GM12874 (cell line): Measurements from ENCODE around the gene METTL26.

Experiments
- TF ChIP-seq, protein P1 (sequence below): IDR thresholded peaks from 2 replicates; pipeline ENCODE4 v1.5.1; 2011; ENCODE audit warnings: low read depth, mild to moderate bottlenecking, control low read depth, low read length, moderate library complexity; ENCODE audit not compliant: insufficient read depth

The METTL26 gene

GRCh38 chr16:643050-643368 is 6.9 kb upstream of the METTL26 start:
- TF ChIP-seq, protein P1, sequence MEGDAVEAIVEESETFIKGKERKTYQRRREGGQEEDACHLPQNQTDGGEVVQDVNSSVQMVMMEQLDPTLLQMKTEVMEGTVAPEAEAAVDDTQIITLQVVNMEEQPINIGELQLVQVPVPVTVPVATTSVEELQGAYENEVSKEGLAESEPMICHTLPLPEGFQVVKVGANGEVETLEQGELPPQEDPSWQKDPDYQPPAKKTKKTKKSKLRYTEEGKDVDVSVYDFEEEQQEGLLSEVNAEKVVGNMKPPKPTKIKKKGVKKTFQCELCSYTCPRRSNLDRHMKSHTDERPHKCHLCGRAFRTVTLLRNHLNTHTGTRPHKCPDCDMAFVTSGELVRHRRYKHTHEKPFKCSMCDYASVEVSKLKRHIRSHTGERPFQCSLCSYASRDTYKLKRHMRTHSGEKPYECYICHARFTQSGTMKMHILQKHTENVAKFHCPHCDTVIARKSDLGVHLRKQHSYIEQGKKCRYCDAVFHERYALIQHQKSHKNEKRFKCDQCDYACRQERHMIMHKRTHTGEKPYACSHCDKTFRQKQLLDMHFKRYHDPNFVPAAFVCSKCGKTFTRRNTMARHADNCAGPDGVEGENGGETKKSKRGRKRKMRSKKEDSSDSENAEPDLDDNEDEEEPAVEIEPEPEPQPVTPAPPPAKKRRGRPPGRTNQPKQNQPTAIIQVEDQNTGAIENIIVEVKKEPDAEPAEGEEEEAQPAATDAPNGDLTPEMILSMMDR, result no peak

- TF ChIP-seq, protein P1, result no peak
Observed at GRCh38 chr16:642189-643049, 6.3 kb upstream of the METTL26 start.

DNA sequence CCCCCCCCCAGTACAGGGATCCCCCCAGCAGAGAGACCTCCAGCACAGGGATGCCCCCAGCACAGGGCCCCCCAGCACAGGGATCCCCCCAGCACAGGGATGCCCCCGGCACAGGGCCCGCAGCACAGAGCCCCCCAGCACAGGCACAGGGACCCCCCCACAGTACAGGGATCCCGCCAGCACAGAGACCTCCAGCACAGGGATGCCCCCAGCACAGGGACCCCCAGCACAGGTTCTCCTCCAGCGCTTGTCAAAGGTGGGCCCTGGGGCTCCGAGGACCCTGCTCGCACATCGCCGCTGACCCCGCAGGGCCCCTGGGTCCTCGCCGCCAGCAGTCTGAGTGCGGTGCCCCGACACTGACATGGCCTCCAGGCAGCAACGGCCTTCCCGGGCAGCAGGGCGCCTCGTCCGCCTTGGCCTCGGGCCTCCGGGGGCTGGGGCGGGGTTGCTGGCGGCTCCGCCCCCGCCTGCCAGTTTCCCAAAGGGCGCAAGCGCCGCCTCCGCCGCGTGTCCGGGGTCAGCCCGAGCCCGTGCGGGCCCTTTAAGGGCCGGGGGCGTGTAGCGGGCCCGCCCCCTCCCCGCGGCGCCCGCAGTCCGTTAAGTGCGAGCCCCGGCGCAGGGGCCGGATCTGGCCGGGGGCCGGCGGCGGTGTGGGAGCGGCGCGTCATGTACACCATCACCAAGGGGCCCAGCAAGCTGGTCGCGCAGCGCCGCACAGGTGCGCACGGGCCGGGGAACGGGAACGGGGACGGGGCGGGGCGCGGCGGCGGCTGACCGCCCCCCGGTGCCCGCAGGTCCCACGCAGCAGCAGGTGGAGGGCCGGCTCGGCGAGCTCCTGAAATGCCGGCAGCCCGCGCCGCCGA is 5.5 kb upstream of the METTL26 start, which contains the start of gene MCRIP2:
TSS of gene MCRIP2 (plus strand) at position 503 of the 863 bp plus-strand sequence. CDS start at position 667, 164 bp downstream.
- TF ChIP-seq, protein P1, result no peak

- TF ChIP-seq, protein P1, result no peak
Observed at GRCh38 chr16:640614-641013, 4.5 kb upstream of the METTL26 start.

GRCh38 chr16:638836-639235 is 2.7 kb upstream of the METTL26 start:
- TF ChIP-seq, protein P1, result no peak

DNA sequence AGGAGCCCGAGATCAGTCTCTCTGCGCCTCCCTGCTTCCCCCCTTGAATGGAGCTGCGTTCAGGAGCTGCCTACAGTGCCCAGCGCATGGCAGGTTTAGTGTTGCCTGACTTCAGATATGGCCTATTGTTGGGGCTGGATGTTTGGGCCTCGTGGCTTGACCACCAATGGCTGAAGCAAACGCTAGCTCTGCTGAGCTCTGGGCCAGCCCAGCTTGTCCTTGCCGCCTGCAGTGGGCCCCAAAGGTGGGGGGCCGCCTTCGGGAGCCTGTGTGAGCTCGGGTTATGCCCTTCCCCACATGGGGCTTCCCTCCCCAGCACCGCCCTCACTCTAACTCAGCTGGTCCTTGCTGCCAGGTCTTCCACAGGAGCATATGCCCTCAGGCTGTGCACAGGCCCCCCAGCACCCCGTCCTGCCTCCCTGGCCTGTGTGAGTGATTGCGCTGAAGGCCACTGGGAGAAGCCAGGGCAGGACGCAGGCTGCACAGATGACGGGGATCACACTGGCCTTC is 2.0 kb upstream of the METTL26 start:
- TF ChIP-seq, protein P1, result no peak
